ENCODE measurements around the gene MRGPRD.

- TF ChIP-seq CTCF (conservative IDR thresholded peaks at IDR 0.05; ENCODE audit: low read length) = no peak
- no peak for TF ChIP-seq EZH2phosphoT487 (IDR thresholded peaks at IDR 0.05; ENCODE audit: borderline replicate concordance, low read depth, low read length)
Measured at GRCh38 chr11:68980776-68981065, at the start of gene MRGPRD.
